Activated CD4-positive, CD25-positive, alpha-beta regulatory T cell (primary cell): ENCODE results near the gene BBS5.

Experiments used
- DNase-seq, 4 experiments: peaks; one replicate each; lab custom pipeline; 2025; lab: John Stamatoyannopoulos, UW

BBS5 gene

GRCh38 chr2:169546756-169547155 lies 67.5 kb downstream of the BBS5 start:
- no peak for DNase-seq
